AG09309 (cell line): ENCODE results near the gene GARNL3.

Experiments
- DNase-seq: peaks from one replicate; pipeline ENCODE4 v3.0.0-alpha.2; 2010; ENCODE audit warnings: low read depth
- H3K4me3 ChIP-seq: 2 replicates; pipeline ENCODE4 v1.5.1; 2011; ENCODE audit warnings: mild to moderate bottlenecking, low read depth, low read length, moderate library complexity; ENCODE audit not compliant: control insufficient read depth
- TF ChIP-seq, protein P1 (sequence below): IDR thresholded peaks from 2 replicates; pipeline ENCODE4 v1.5.1; 2011; ENCODE audit warnings: mild to moderate bottlenecking, low read depth, low read length, inconsistent platforms; ENCODE audit not compliant: insufficient read depth, control insufficient read depth; ENCODE audit errors: missing control alignments

GARNL3 gene

DNA sequence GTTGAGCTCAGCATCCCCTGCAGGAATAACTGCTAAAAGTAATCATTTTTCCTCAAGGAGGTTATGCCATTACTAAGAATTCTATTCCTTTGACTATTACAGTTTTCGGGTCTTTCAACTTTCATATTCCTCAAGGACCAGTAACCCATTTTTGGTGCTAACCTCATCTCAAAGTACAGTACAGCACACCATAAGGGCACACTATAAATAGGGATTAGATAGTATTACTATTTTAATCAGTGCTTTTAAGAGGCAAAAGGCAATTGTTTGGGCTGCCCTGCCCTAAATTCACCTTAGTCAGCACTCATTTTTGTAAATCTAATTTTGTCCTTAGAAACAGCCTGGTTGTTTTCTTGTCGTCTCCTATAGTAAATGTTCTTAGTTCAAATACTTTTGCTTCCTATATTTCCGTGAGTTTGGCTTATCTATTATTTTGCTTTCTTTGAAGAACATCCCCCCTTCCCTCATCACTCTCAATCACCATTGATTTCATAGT is 13.6 kb upstream of the GARNL3 start:
- TF ChIP-seq, protein P1, sequence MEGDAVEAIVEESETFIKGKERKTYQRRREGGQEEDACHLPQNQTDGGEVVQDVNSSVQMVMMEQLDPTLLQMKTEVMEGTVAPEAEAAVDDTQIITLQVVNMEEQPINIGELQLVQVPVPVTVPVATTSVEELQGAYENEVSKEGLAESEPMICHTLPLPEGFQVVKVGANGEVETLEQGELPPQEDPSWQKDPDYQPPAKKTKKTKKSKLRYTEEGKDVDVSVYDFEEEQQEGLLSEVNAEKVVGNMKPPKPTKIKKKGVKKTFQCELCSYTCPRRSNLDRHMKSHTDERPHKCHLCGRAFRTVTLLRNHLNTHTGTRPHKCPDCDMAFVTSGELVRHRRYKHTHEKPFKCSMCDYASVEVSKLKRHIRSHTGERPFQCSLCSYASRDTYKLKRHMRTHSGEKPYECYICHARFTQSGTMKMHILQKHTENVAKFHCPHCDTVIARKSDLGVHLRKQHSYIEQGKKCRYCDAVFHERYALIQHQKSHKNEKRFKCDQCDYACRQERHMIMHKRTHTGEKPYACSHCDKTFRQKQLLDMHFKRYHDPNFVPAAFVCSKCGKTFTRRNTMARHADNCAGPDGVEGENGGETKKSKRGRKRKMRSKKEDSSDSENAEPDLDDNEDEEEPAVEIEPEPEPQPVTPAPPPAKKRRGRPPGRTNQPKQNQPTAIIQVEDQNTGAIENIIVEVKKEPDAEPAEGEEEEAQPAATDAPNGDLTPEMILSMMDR, result no peak
- no peak for DNase-seq
- no peak overlapping the region for H3K4me3 ChIP-seq

DNA sequence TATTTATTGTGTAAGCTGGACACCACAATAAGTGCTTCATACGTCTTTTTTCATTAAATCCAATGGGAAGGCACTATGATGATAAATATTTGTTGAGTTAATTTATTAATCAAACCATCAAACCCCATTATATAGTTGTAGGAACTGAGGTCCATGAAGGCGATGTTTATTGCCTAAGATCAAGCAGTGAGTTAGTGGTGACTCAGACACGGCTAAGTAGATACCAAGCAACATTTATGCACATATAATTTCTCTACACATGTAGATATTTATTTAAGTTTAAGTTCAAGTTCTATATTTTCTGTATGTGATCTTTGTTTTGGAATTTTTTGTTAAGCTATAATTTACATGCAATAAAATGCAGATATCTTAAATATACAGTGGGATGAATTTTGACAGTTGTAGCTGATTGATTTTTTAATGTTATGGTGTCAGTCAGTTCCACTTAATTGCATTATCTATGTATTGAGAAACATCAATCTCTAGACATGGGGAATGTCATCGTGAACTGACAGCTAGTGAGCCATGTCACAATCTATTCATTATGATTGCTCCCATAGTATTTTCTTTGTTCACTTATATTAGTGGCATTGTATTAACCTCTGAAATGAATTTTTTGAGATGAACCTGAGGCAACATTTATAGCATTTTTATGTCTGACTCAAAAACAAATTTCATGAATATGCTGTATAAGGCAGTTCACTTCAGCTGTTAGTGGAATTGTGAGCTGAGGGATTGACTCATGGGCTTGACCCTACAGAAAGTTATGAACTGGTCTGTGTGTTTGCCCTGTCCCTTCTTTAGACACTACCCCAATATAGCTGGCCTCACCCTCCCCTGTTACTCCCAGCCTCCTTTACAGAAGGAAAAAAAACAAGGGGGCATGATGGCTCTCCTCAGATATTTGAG is 11.9 kb upstream of the GARNL3 start:
- no peak overlapping the region for H3K4me3 ChIP-seq
- TF ChIP-seq, protein P1, result no peak
- no peak for DNase-seq

DNA sequence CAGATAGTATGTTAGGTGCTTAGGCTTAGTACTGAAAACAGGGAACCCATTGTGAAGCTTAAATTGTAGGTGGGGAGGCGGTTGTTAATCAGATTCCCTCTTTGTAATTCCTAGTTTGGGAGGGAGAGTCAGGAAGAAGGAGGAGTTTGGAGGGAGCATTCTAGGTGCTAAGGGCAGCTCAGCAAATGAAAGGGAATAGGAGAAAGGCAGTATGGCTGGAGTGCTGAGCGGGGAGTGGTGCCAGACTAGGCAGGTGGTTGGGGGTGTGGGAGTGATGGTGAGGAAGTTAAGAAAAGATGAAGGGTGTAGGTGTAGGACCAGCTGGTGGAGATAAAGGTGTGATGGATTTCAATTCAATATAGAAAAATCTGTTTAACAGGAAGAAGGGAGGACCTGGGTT is 11.1 kb upstream of the GARNL3 start:
- no peak overlapping the region for H3K4me3 ChIP-seq
- no peak for DNase-seq
- TF ChIP-seq, protein P1, result no peak

DNA sequence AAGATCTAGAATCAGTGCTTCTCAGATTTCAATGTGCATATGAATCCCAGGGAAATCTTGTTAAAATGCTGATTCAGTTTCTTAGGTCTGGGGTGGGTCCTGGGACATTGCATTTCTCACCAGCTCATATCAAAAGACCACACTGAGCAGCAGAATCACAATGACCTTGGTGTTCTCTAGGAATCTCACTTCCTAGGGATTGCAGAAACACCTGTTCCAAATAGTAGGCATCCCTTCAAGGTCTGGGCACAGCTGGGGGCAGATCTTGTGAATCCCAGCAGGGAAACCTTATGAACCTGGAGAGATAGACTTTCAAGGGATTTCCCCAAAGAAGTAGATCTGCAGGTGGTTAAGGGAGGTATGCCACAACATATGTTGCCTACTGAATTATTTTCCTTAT is 8.9 kb upstream of the GARNL3 start:
- DNase-seq, result no peak
- TF ChIP-seq, protein P1, result no peak
- H3K4me3 ChIP-seq, result no peak overlapping the region

DNA sequence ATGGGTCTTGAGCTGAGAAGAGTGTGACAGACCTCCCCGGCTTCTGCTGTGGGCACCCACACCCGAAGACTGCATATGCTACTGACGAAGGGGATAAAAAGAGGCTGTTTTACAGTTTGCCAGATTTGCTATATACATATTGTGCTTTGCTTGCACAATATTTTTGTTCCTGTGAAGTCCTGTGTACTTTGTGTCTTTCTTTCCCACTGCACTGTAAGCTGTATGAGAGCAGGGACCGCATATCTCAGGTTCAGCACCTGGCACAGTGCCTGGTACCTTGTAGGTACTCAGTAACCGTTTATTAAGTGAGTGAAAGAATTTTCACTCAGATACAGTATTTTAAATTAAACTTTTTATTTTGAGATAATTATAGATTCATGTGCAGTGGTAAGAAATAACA is 8.2 kb upstream of the GARNL3 start:
- TF ChIP-seq, protein P1, result no peak
- H3K4me3 ChIP-seq, result no peak overlapping the region
- no peak for DNase-seq

DNA sequence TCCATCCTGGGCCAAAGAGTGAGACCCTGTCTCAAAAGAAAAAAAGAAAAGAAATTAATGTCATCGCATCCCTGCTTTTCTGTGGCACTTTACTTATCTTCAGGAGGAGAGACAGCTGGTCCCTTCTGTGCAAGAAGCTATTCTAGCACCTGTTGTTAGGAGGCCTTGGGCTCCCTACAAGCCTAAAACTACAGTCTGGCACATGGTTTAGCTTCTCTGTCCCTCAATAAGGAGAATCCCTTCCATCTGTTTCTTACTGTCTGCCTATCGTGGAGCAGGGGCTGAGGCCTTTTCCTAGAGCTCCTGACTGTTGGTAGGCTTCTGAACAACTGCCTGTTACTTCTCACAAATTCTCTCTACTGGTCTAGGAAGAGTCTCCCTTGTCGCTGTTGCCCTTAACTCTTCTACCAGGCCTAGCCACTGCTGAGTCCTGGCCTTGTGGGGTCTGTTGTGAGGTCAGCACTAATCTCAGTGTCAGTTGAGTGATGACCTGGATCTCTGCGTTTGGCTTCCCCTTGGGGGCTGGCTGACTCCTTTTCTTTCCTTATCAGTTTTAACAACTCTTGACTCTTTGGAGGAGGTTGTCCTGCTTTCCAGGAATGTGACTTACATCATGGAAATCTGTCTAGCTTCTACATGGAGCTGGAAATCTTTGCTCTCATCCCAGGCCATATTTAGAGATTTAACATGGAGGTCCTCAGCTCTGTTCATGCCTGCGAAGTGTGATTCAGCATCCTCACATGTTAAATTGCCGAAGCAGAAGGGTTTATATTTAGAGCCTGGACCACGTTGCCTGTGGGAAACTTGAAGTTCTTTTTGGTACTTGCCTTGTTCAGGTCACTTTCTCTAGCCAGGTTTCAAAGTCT is 5.7 kb upstream of the GARNL3 start:
- DNase-seq, result no peak
- no peak overlapping the region for H3K4me3 ChIP-seq
- TF ChIP-seq, protein P1, result no peak
